ENCODE measurements around the gene IRX3.

The IRX3 gene

DNA sequence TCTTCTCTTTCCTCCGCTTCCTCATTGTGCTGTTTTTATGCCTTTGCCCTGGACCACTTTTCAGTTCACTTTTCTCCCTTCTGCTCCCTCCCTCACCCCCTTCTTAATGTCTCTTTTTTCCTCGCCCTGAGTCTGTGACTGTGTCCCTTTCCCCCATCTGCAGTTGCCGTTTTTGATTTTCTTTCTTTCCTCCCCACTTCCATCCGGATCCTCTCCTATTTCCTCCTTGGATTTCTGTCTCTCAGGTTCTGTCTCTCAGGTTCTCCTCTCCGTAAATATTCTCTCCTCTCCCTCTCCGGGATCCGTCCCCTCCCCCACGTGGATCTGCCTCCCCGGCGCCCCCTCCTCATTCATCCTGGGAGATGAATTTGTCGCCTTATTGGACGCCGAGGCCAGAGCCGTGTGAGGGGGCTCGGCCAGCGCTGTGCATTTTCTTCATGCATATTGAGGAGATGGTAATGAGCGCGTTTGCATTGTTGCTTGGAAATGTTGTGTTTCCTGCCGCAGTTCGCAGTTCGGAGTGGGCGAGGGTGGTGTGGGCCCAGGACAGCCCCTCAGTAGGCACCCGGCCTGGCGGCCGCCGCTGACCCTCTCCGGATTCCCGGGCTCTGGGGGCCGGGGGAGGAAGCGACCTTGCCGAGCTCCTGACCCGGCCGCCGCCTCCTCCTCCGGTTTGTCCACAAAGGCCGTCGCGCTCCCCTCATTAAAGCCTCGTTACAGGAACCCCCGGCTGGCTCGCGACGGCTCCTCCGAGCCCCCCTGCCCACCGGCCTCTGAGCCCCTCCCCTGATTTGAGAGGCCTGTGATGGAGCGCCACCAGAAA is 4.5 kb upstream of the IRX3 start:
- no peak for FAIRE-seq

DNA sequence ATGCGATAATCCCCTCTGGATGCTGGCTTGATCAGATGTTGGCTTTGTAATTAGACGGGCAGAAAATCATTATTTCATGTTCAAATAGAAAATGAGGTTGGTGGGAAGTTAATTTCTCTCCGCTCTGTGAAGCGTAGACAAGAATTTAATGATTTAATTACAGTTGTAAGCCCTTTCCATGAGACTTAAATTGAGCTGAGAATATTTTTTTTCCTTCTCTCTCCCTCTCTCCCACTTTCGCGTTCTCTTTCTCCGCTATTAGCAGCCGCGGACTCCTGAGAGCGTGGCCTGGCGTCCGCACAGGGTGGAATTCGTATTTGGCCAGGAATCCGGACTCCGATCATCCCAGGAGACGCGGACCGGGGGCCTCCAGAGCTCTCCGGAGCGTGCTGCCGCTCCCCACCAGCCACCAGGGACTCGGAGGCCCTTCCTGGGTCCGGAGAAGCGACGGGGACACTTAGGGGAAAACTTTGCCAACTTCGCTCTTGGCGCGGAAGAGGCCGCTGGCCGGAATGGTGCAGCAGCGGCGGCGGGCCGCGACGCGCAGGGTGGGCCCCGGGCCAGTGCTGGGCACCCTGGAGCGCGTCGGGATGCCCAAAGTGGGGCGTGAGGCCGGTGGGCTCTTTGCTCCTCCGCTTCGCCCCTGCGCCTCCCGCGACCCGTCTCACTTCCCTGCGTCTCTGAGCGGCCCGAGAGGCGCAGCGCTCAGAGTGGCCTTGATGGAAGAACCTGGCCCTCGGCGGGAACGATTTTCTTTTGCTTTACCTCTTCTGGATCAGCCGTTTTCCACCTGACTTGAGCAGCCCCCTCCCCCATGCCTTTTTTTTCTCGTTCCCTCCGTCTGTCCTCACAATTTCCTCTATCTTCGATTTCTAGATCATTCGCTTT is 3.6 kb upstream of the IRX3 start:
- no peak for FAIRE-seq

DNA sequence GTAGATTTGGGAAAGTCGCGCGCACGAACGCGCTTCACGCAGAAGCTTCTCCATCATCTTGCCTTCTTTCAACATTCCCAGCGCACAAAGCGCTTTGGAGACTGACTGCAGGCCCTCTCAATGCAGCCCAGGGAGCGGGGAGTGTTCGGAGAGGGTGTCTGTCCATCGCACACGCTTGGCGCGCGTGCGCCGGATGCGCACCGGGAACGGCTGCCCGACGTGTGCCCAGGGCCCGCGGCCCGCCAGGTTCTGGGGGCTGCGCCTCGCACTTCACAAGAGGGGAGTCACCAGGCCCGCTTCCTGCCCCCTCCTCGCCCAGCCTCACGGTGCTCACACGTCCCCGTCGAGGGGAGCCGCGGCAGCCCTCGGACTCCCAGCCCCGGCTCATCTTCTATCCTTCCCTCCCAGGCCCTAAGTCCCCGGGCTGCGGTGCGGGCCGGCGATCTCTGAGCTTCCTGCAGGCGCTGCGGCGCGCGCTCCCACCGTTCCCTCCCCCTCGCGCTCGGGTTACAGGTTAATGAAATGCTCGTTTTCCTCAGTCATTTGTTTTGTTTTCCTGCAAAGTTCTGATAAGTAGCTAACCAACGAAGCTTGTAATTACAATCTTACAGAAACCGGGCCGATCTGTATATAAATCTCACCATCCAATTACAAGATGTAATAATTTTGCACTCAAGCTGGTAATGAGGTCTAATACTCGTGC is 2.8 kb upstream of the IRX3 start:
- FAIRE-seq: no peak

DNA sequence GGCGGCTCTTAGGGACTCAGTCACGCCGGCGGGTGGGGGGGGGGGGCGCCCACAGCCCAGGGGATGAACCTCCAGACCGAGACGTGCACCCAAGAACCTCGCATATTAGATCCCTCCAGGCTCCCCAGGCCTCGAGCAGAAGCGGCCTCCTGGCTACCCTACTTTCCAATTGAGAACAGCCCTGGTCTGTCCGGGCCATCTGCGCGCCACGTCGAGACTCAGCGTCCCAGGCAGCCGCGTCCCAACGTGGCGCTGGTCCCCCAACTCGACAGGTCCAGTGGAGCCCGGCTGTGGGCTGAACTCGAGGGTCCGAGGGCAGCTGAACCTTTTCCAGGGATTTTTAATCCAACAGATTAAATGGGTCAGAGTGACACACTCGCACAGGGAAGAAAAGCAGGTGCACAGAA is 2.3 kb upstream of the IRX3 start:
- no peak for FAIRE-seq

DNA sequence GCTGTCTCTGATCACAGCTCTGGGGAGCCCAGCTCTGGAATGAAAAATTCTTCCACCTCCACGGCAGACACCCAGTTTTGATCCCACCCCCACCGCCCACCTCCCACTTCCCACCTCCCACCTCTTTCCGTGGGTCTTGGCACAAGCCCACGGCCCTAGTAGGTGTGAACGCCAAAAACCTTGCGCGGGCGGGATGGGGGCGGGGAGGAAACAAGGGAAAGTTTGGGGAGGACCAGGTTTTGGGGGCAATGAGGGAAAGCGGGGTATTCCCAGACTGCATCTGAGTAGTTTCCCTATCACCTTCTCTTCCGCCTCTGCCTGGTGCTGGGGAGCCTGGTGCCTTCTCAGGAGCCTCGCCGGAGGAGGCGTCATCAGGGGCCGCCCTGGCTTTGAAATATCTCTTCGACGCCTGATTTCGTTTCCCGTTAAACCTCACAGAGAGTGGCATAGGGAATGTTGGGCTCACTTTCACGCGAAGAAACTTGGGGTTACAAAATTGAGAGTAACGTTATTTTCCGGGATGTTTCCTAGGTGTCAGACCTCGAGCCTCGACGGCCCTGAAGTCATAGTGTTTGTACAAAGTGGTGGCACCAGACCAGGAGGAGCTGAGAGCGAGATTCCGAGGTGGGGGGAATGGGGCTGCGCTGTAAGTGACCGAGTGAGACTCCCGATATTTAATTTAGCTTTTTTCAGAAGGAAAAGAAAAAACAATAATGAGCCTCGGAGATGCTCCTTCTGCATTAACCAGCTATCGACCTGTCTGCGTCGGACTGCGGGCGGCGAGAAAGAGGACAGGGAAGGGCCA is 1.6 kb upstream of the IRX3 start:
- FAIRE-seq: no peak

DNA sequence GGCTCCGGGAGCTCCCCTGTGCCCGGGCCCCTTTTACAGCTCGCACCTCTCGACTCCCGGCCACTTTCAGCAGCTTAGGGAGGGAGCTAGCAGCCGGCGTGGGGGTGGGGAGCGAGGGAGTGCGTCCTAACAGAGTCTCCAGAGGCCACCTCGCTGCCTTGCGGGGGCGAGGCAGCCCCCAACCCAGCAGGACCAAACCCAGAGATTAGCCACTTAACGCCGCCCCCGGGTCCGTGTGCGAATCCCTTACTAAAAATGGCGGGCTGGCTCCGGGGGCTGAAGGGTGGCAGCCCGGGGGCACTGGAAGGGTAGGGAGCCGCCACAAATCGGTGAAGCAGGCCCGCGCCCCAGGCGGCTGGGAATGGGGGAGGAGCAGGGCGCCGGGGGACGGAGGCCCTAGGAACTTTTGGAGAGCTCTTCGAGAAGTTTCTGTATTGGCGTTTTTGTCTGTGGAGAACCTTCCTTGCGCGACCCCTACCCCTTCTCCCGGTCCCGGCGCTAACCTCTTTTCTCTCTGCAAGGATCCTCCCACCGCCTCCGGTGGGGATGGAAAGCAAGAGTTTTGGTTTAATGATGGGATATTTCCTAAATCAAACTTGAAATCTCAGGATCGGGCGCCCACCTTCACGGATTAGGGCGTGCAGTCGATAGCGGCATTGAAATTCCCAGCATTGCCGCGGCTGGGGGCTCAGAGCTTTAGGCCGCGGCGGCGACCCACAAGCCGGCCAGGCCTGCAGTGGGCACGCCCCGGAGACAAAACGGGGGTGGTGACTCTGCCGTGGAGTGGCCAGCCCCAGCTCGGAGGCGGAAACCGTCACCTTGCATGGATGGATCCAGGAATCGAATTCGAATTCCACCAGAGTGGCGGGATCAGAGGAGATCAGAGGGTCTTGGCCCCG is 793 bp upstream of the IRX3 start:
- no peak for FAIRE-seq

DNA sequence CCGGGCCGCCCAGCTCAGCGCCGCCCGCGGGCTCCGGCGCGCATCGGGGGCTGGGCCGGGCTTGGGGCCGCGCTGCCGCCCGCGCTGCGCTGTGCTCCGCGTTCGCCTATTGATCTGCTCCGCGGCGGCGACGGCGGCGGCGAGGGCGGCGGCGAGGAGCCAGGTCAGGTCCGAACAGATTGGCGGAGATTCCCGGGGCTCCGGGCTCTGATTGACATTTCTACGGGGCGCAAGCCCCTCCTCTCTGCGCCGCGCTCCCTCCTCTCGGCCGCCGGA is 559 bp downstream of the IRX3 start:
- FAIRE-seq: no peak

DNA sequence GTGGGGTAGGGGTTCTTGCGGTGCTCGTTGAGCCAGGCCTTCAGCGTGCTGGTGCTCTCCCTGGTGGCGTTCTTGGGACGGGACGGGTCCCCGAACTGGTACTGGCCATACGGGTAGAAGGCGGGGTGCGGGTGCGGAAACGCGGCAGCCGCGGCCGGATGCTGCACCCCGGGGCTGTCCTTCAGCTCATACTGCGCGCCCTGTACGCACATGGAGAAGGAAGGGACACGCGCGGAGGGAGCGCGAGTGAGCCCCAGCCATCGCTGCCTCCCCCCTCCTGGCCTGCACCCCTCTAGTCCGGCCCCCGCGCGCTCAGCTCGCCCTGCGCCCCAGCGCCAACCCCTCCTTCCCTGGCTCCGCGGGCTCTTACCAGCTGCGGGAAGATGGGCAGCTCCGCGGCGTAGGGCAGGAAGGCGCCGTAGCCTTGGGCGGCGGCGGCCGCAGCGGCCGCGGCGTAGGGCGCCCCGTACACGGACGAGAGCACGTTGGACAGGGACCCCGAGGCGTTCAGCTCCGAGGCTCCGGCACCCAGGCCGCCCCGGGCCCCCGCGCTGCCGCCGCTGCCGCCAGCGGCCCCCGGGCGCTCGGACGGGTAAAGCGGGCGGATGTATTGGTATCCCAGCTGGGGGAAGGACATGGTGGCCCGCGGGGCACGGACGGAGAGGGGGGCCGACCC is 1.0 kb downstream of the IRX3 start:
- FAIRE-seq: no peak

DNA sequence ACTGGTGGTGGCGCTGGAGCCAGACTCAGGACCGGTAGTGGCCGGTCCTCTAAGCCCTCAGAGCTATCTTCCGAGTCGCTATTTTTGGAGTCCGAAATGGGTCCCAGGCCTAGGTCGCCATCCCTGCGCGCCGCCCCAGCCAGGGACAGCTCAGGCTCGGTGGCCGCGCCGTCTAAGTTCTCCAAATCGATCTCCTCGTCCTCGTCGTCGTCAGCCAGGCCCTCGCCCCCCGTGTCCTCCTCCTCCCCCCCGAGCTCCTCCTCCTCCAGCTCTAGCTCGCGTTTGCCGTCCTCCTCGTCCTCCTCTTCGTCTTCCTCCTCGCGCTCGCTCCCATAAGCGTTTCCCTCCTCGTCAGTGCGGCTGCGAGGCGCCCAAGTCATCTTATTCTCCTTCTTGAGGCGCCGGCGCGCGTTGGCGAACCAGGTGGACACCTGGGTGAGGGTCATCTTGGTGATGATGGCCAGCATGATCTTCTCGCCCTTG is 1.6 kb downstream of the IRX3 start:
- FAIRE-seq: no peak

DNA sequence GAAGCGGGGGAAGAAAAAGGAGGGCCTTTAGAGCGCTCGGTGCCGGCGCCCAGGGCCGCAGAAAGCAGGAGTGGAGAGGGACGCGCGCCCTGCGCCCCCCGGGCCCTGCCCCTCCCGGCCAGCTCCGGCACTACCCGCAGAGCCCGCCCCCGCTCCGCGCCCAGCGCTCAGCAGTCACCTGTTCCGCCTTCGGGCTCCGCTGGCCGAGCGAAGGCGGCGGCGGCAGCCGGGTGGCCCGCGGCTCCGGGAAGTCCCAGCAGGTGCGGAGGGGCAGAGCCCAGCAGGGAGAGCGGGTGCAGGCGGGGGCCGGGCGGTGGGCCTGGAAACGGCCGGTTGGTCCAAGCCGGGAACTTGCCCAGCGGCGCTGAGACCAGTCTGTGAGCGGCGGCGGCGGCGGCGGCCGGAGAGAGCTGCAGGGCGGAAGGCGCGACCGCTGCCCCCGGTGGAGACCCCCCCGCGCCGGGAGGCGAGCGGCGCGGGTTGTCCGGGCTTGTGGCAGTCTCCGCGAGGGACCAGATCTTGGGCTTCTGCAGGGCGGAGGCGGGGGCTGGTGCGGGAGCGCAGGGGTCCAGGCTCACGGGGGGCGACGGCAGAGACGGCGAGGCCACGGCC is 2.2 kb downstream of the IRX3 start:
- no peak for FAIRE-seq

DNA sequence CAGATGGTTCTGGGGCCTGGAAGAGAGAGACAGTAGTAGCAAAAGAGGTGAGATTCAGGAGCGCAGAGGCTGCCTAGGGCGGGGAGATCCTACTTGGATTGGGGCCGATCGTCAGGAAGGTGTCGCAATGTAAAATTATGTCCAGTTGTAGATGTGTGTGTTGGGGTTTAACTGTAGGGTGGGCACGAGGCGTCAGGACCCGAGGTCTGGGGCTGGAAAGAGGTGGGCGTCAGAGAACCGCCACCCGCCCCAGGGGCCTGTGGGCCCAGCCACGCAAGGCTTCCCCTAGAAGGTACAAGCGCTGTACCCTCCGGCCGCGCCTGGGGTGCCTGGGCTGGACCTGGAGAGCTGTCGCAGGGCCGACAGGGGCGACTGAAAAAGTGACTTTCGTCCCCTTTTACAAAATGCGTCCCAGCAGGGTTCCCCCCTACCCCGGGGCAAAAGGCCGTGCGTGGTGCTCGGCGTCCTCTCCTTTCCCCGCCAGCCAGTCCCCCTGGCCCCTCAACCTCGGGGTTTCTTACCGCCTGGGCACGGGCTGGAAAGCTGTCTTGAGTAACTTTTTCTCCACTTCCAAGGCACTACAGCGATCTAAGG is 2.8 kb downstream of the IRX3 start:
- no peak for FAIRE-seq

DNA sequence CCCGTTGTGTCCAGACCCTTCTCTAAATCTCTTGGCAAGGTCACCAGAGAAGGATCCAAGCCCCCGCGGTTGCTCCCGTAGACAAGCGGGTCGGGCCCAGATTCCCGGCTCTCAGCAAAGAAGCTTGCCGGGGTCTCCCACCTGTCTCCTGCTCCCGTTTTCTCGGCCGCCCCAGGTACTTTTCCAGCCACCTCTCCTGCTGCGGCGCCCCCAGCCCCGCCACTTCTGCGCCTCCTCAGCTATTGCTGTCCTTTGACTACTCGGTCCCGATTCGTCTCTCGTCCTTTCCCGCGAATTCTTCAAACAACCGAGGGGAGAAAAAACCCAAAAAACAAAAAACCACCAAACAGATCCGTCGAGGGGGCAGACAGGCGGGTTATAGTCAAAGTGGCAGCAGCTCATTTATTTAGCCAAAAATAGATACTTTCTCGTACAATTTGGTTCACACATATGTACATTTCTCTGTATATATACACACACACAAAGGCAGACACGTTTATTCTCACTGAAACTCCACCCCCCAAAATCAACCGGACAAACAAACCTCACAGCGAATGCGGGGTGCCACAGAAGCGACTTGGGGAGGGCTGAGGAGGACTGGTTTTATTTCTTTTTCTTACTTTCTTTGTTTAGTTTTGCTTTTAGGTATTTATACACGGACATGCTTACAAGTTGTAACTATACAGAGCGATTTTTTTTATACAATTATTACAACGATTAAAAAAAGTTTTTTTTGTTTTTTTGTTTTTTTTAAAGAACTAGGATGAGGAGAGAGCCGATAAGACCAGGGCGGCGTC is 3.5 kb downstream of the IRX3 start:
- FAIRE-seq: no peak

DNA sequence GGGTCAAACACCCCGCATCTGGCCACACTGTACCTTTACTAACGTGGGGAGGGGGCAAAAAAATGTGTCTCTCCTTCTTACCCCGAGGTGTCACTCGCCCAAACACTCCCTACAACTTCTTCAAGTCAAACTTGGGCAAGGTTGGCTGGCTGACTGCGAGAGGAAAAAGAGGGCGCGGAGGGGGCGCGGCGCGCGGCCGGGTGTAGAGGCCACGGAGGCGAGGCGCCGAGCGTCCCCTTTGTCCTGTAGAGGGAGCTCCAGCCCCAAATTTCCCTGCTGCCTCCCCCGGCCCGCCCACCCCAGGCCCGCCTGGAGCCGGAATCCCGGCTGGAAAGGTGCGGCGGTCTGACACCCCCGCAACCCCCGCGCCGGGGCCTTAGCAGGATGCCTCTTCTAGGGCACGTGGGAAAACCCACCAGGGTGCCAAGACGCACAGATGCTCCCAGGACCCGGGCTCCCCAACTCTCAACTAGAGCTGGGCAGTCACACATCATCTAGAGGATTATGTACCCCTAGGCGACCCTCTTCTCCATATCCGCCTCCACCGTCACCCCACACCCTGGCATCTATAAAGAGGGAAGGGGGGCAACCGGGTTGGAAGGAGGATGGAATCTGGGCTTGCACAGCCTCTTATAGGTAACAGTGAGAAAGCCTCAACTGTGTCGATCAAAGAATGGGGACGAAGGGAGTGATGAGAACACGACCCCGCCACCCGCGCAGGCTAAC is 4.2 kb downstream of the IRX3 start:
- FAIRE-seq: no peak

DNA sequence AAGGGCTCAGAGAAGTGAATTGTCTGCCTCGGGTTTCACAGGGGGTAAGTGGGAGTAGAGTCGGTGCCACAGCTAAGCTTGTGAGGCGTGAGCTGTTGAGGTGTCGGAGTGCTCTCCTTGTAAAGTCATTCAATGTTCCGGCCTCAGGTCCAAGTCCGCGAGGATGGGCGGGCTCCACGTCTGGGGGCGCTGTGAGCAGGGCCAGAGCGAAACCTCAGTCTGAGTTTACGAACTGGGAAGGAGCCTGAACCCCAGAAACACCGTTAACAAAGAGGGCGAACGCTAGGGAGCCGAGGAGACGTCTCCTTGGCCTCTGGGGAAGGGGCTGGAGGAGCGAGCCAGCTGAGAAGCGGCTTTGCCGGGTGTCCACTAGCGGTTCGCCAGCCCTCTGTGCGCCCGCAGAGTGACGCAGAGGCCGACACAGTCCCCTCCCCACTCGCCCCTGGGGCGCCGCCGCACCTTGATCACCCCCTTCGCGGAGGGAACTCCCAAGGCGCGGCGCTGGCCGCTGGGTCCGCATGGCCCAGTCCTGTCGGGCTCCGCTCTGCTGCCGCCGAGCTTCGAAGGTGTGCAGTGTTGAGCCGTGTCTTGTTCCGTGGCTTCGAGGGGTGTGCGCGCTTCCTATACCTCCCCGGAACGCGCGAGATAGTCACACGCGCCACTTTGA is 4.9 kb downstream of the IRX3 start:
- FAIRE-seq: no peak

DNA sequence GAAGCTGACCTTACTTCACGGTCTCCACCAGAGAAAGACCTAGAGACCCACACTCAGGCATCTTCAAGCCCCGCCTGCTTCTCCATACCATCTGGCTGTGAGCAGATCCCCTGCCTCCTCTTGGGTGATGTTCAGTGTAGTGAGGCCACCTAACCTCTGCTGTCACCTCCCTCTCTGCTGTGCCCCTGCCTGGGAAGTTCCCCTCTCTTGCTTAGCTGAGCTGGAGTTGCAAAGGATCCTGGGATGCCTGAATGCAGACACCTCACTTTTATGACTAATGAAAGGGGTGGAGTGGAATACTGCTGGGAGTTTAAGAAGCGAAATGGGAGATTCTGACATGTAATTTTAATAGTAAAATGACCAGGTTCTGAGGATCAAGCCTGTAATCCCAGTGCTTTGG is 5.8 kb downstream of the IRX3 start:
- no peak for FAIRE-seq

DNA sequence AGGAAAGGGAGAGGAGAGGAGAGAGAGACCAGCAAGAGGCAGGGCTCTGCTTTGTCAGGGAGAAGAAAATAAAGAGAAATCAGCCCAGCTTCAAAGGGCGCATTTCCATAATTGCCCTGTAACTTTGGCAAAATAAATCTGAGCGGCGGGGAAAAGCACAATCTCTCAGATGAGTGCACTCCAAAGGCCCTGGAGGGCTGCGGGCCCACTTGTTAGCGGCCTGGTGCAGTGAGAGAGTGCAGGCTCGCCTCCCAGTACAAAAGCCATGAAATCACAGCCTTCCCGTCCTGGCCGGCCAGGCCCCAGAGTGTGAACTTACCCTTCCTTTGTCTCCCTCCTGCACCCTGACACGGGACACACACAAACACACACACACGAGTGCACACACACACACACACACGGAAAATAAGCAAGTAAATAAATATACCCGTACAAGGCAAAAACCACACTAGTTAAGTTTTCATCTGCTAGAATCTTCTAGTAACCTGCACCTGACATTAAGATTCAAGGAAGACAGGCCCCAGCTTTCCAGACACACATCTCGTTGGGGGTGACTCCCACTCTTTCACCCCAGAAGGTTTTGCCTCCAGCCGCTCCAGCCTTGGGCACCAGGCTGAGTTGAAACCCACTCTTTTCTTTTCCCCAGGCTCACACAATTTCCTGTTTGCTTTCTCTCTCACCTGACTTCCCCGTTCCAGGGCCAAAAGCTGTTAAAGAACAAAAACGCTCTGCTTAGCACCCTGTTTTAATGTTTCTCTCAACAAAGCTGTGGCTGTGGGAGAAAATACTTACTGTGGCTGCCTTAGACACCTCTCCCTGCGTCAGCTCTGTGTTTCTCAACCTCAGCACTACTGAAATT is 8.5 kb downstream of the IRX3 start:
- no peak for FAIRE-seq

DNA sequence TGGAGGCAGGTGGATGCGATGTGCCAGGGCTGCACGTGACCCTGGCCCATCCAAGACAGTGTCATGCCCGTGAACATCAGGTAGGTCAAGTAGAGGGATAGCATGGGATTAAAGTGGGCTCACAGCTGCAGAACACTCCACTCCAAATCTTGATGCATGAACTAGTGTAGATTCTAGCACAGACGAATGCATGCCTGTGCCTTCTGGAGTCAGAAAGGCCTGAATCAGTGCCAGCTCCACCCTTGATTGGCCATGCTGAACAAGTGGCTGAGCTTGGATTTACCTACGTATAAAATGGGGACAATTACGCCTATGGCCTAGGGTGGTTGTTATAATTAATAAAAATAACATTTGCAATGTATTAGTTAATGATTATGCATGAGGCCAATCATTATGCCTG is 10.6 kb downstream of the IRX3 start:
- no peak for FAIRE-seq
